OCI-LY7 (cell line): Measurements from ENCODE around the gene MAGEC3. TPM values are rescaled to one million over a fixed set of nuclear protein-coding genes. Genes with fewer than 3 reads are reported as not detected.

Source experiments
- BruUV-seq: library from RNA; stranded (reverse); fragments of 400-500 nt; replicated peaks from 2 replicates; lab custom pipeline; 2021; lab: Mats Ljungman, UMichigan
- CTCF ChIA-PET: fragments of 300-600 bp; sonication (Branson Sonifier 250); formaldehyde crosslinking; loops from one replicate; lab custom pipeline; 2022; ENCODE audit warnings: antibody characterized with exemption; ENCODE audit not compliant: unreplicated experiment; lab: Charles Lee
- POLR2A ChIA-PET: fragments of 300-600 bp; sonication (Branson Sonifier 250); formaldehyde crosslinking; loops from one replicate; lab custom pipeline; 2022; ENCODE audit warnings: antibody characterized with exemption; lab: Charles Lee
- DNase-seq: peaks from one replicate; pipeline ENCODE4 v3.0.0-alpha.2; 2015; ENCODE audit warnings: low spot score
- H2AFZ ChIP-seq: fragments of 200-600 bp; sonication (generic), shearing (Covaris generic); 2 replicates; pipeline ENCODE4 v1.6.1; 2014; ENCODE audit warnings: mild to moderate bottlenecking, antibody characterized with exemption, low read length, moderate library complexity
- H3K27ac ChIP-seq: fragments of 200-600 bp; sonication (generic); 2 replicates; pipeline ENCODE4 v1.5.1; 2014; ENCODE audit warnings: mixed run types, low read depth, mild to moderate bottlenecking, moderate library complexity, low read length, inconsistent platforms; ENCODE audit not compliant: poor library complexity, severe bottlenecking
- H3K36me3 ChIP-seq: fragments of 200-600 bp; sonication (generic); 2 replicates; pipeline ENCODE4 v1.6.1; 2014; ENCODE audit warnings: mild to moderate bottlenecking, antibody characterized with exemption, low read length, moderate library complexity, mixed read lengths; ENCODE audit not compliant: insufficient read depth
- H3K4me1 ChIP-seq: fragments of 200-600 bp; sonication (generic); 2 replicates; pipeline ENCODE4 v1.5.1; 2014; ENCODE audit warnings: mild to moderate bottlenecking, low read length; ENCODE audit not compliant: insufficient read depth, poor library complexity, severe bottlenecking
- H3K4me2 ChIP-seq: fragments of 200-600 bp; sonication (generic); 2 replicates; pipeline ENCODE4 v1.6.1; 2014; ENCODE audit warnings: mild to moderate bottlenecking, low read length
- H3K4me3 ChIP-seq: fragments of 200-600 bp; sonication (generic); 2 replicates; pipeline ENCODE4 v1.5.1; 2014; ENCODE audit warnings: mild to moderate bottlenecking, low read depth, low read length; ENCODE audit not compliant: poor library complexity, severe bottlenecking
- H3K79me2 ChIP-seq: fragments of 200-600 bp; sonication (generic); 2 replicates; pipeline ENCODE4 v1.6.1; 2016; ENCODE audit warnings: low read depth, mild to moderate bottlenecking, low read length, moderate library complexity, mixed read lengths; ENCODE audit not compliant: insufficient read depth
- H3K9me2 ChIP-seq: fragments of 200-600 bp; sonication (generic); 2 replicates; pipeline ENCODE4 v1.6.1; 2016; ENCODE audit warnings: mild to moderate bottlenecking, low read length, mixed read lengths; ENCODE audit not compliant: insufficient read depth
- H3K9me3 ChIP-seq: fragments of 200-600 bp; sonication (generic); 2 replicates; pipeline ENCODE4 v1.6.1; 2014; ENCODE audit warnings: mild to moderate bottlenecking, mixed run types, low read length, mixed read lengths
- H4K20me1 ChIP-seq: fragments of 200-600 bp; sonication (generic); 2 replicates; pipeline ENCODE4 v1.6.1; 2014; ENCODE audit warnings: mild to moderate bottlenecking, antibody characterized with exemption, low read length, moderate library complexity, mixed read lengths; ENCODE audit not compliant: insufficient read depth
- EZH2phosphoT487 ChIP-seq: fragments of 200-600 bp; sonication (generic); IDR thresholded peaks from 2 replicates; pipeline ENCODE4 v1.6.1; 2018; ENCODE audit warnings: low read depth, borderline replicate concordance, mild to moderate bottlenecking, mixed run types, antibody characterized with exemption, low read length, moderate library complexity, mixed read lengths
- intact Hi-C: fragments of 100-400 bp; cut with micrococcal nuclease; formaldehyde crosslinking; loops from one replicate; pipeline ENCODE4 v1.10.0; 2022; ENCODE audit not compliant: unreplicated experiment
- total RNA-seq, 2 experiments: library from RNA; depleted of rRNA in 1 of 2; stranded (reverse); fragments of >200 nt in 1 of 2; shearing (Covaris generic) in 1 of 2; gene quantifications; 2 replicates each; pipeline ENCODE4 v1.2.3, GENCODE V29; 2014 to 2022
- TF ChIP-seq, protein P1 (sequence below): fragments of 200-600 bp; sonication (generic); conservative IDR thresholded peaks from 2 replicates; pipeline ENCODE4 v1.5.1; 2014; ENCODE audit warnings: mild to moderate bottlenecking, antibody characterized with exemption, low read length, moderate library complexity, mixed read lengths

Gene MAGEC3
- total RNA-seq, 2 experiments from 2014 or later = not detected

DNA sequence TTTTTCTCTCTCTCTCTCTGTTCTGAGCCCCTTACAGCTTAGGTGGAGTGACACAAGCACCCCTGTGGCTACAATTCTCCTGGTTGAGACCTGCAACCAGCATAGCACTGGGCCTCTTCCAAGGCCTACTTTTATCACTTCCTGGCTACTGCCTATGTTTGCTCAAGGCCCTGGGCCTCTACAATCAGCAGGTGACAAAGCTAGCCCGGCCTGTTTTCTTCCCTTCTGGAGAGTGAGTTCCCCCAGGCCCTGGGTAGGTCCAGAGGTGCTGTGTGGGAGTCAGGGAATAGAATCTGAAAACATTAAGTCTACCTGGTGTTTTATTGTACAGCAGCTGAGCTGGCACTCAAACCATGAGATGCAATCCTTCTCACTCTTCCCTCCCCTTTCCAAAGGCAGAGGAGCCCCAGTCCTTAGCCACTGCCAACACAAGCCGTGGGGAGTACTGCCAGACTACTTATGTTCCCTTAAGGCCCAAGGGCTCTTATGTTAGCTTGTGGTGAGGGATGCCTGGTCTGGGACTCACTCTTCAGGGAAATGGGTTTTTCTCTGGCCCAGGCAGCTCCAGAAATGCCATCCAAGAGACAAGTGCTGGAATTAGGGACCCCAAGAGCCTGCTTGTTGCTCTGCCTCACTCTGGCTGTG lies 23.8 kb upstream of the MAGEC3 start:
- no peaks in the 10 kb centered on the region for H3K36me3 ChIP-seq
- no peaks in the 10 kb centered on the region for H4K20me1 ChIP-seq
- POLR2A ChIA-PET = no interaction called here
- CTCF ChIA-PET = no interaction called here
- TF ChIP-seq EZH2phosphoT487 = no peak
- TF ChIP-seq, protein P1, sequence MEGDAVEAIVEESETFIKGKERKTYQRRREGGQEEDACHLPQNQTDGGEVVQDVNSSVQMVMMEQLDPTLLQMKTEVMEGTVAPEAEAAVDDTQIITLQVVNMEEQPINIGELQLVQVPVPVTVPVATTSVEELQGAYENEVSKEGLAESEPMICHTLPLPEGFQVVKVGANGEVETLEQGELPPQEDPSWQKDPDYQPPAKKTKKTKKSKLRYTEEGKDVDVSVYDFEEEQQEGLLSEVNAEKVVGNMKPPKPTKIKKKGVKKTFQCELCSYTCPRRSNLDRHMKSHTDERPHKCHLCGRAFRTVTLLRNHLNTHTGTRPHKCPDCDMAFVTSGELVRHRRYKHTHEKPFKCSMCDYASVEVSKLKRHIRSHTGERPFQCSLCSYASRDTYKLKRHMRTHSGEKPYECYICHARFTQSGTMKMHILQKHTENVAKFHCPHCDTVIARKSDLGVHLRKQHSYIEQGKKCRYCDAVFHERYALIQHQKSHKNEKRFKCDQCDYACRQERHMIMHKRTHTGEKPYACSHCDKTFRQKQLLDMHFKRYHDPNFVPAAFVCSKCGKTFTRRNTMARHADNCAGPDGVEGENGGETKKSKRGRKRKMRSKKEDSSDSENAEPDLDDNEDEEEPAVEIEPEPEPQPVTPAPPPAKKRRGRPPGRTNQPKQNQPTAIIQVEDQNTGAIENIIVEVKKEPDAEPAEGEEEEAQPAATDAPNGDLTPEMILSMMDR = no peak
- H3K79me2 ChIP-seq = no peaks in the 10 kb centered on the region
- no peaks in the 10 kb centered on the region for H3K9me2 ChIP-seq
- H3K27ac ChIP-seq = no peak overlapping the region
- H3K4me2 ChIP-seq = no peak overlapping the region
- no peak overlapping the region for H3K4me3 ChIP-seq
- DNase-seq = no peak
- H3K9me3 ChIP-seq = no peaks in the 10 kb centered on the region
- no peaks in the 10 kb centered on the region for H3K4me1 ChIP-seq
- BruUV-seq = no TSS peak
- intact Hi-C loops = no loop called here
- no peak overlapping the region for H2AFZ ChIP-seq

DNA sequence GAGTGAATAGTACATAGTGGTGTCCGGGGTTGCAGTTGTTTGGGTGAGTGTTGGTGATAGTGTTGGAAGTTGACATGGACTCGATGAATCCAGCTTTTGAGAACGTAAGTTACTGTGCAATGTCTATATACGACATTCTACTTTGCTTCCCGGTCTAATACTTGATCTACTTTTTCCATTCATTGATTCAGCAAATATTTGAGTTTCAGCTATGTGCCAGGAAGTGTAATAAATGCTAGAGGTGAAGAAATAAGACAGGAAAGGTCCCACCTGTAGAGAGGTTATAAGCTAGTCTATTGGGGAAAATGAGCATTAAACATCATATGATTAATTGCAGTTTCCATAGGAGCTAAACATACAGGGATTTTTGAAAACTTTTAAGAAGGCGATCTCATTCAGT lies 22.2 kb upstream of the MAGEC3 start:
- Histone ChIP-seq H3K4me2 (no peak overlapping the region), H2AFZ (no peak overlapping the region), H3K4me3 (no peak overlapping the region), H3K9me2 (no peaks in the 10 kb centered on the region), H4K20me1 (no peaks in the 10 kb centered on the region), H3K9me3 (no peaks in the 10 kb centered on the region), H3K4me1 (no peaks in the 10 kb centered on the region), H3K36me3 (no peaks in the 10 kb centered on the region), H3K79me2 (no peaks in the 10 kb centered on the region), H3K27ac (no peak overlapping the region)
- no peak for TF ChIP-seq EZH2phosphoT487
- TF ChIP-seq, protein P1 = no peak
- POLR2A ChIA-PET = no interaction called here
- DNase-seq = no peak
- intact Hi-C loops = no loop called here
- CTCF ChIA-PET = no interaction called here
- BruUV-seq = no TSS peak

DNA sequence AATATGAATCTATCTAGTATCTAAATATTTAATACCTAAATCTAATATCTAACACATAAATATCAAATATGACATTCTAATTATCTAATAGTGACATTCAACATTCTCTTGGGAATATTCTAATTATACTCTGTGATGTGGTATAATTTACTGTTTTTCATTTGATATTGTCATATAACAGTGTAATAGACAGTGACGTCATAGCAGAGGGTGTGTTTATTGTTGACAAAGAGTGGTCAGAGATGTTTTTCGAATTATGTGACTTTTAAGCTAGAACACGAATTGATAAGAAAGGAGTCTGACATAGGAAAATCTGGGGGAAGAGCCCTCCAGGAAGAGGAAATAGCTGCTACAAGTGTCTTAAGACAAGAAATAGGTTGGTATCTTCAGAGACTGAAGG lies 5.9 kb upstream of the MAGEC3 start:
- TF ChIP-seq, protein P1 = no peak
- no peak for TF ChIP-seq EZH2phosphoT487
- DNase-seq = no peak

More for the DNA sequence above, 5.9 kb upstream of the MAGEC3 start:
- POLR2A ChIA-PET = no interaction called here
- CTCF ChIA-PET = no interaction called here
- no peaks in the 10 kb centered on the region for H3K9me2 ChIP-seq
- no peaks in the 10 kb centered on the region for H3K36me3 ChIP-seq
- no peak overlapping the region for H3K4me2 ChIP-seq
- no peaks in the 10 kb centered on the region for H4K20me1 ChIP-seq
- H3K9me3 ChIP-seq = no peaks in the 10 kb centered on the region
- no peaks in the 10 kb centered on the region for H3K4me1 ChIP-seq
- no peak overlapping the region for H3K4me3 ChIP-seq
- intact Hi-C loops = no loop called here
- H3K27ac ChIP-seq = no peak overlapping the region
- H2AFZ ChIP-seq = no peak overlapping the region
- no TSS peak for BruUV-seq
- no peaks in the 10 kb centered on the region for H3K79me2 ChIP-seq
